NCI-H748 (cell line): ENCODE data around the gene MKLN1.
"Not testable (repeated sequence)": the region's sequence is repeated elsewhere in the genome, so short reads cannot be mapped to it uniquely, and the experiment has no call there.

Experiments
- DNase-seq: peaks from one replicate; lab custom pipeline; 2025; ENCODE audit not compliant: unreplicated experiment; lab: John Stamatoyannopoulos, UW

Gene MKLN1

GRCh38 chr7:131327626-131328376 lies at the start of gene MKLN1:
MKLN1 (plus strand) TSS chr7:131327876; CDS start chr7:131327900, 24 bp downstream.
- DNase-seq: peak; percentile 91

- no peak for DNase-seq
These were observed 48.6 kb upstream of the MKLN1 start for GRCh38 chr7:131279044-131279443.

GRCh38 chr7:131281266-131282048 lies 46.2 kb upstream of the MKLN1 start:
- no peak for DNase-seq

- DNase-seq: no peak
These were observed 42.8 kb upstream of the MKLN1 start for GRCh38 chr7:131284702-131285419.

- DNase-seq: no peak
These were observed 42.1 kb upstream of the MKLN1 start for GRCh38 chr7:131285556-131285955.

- DNase-seq: no peak
These were observed 39.2 kb upstream of the MKLN1 start for GRCh38 chr7:131288450-131288849.

GRCh38 chr7:131289051-131289450 lies 38.6 kb upstream of the MKLN1 start:
- DNase-seq: peak; percentile 19

- no peak for DNase-seq
These were observed 35.4 kb upstream of the MKLN1 start for GRCh38 chr7:131292141-131292905.

- DNase-seq: no peak
These were observed 34.7 kb upstream of the MKLN1 start for GRCh38 chr7:131293018-131293417.

- DNase-seq: no peak
These were observed 33.1 kb upstream of the MKLN1 start for GRCh38 chr7:131294553-131294952.

GRCh38 chr7:131298608-131298992 lies 29.1 kb upstream of the MKLN1 start:
- no peak for DNase-seq

GRCh38 chr7:131299074-131299473 lies 28.6 kb upstream of the MKLN1 start:
- no peak for DNase-seq

- no peak for DNase-seq
These were observed 27.6 kb upstream of the MKLN1 start for GRCh38 chr7:131300078-131300477.

- DNase-seq: no peak
These were observed 26.9 kb upstream of the MKLN1 start for GRCh38 chr7:131300572-131301466.

GRCh38 chr7:131302446-131302845 lies 25.2 kb upstream of the MKLN1 start:
- no peak for DNase-seq

GRCh38 chr7:131302876-131303707 lies 24.6 kb upstream of the MKLN1 start:
- peak; percentile 49 for DNase-seq

GRCh38 chr7:131305152-131305551 lies 22.5 kb upstream of the MKLN1 start:
- peak; percentile 13 for DNase-seq

- DNase-seq: not testable (repeated sequence)
These were observed 21.6 kb upstream of the MKLN1 start for GRCh38 chr7:131306041-131306440.

- DNase-seq: no peak
These were observed 20.9 kb upstream of the MKLN1 start for GRCh38 chr7:131306777-131307176.
